Kidney (tissue), 14 donors: ENCODE measurements around the gene ZNF281. TPM values are rescaled to one million over a fixed set of nuclear protein-coding genes. Genes with fewer than 3 reads are reported as not detected.

Experiments used
- DNase-seq, 5 donors: peaks; one replicate each; pipeline ENCODE4 v3.0.0-alpha.2; 2013 to 2020
- FAIRE-seq: peaks from 2 replicates; lab custom pipeline; 2012; peaks lifted over from hg19 to GRCh38; lab: Jason Lieb, UNC
- H3K27ac ChIP-seq, 2 donors: one replicate each; pipeline ENCODE4 v1.7.0; 2013; ENCODE audit warnings: low read depth in 2 of 2, low read length in 2 of 2, inconsistent platforms in 1 of 2
- H3K27me3 ChIP-seq: one replicate; pipeline ENCODE4 v1.7.1; 2013; ENCODE audit warnings: low read length, inconsistent platforms; ENCODE audit not compliant: control insufficient read depth, insufficient read depth
- H3K36me3 ChIP-seq, 3 donors: one replicate each; pipeline versions ENCODE4 v1.7.0 to v1.7.1; 2013; ENCODE audit warnings: low read length in 3 of 3, control low read depth in 1 of 3, inconsistent platforms in 1 of 3; ENCODE audit not compliant: insufficient read depth in 3 of 3, control insufficient read depth in 2 of 3
- H3K4me1 ChIP-seq, 3 donors: one replicate each; pipeline versions ENCODE4 v1.7.0 to v1.7.1; 2013; ENCODE audit warnings: low read length in 3 of 3, inconsistent platforms in 1 of 3, low read depth in 1 of 3; ENCODE audit not compliant: control insufficient read depth in 2 of 3, insufficient read depth in 2 of 3
- H3K4me3 ChIP-seq, 3 donors: one replicate each; pipeline versions ENCODE4 v1.7.0 to v1.8.1; 2013; ENCODE audit warnings: low read length in 3 of 3, control low read depth in 1 of 3, inconsistent platforms in 1 of 3
- H3K9ac ChIP-seq, 3 donors: one replicate each; pipeline versions ENCODE4 v1.7.0 to v1.7.1; 2013; ENCODE audit warnings: low read length in 3 of 3, control low read depth in 1 of 3, inconsistent platforms in 1 of 3
- H3K9me3 ChIP-seq, 3 donors: one replicate each; pipeline versions ENCODE4 v1.7.0 to v1.7.1; 2013; ENCODE audit warnings: low read length in 3 of 3, control low read depth in 1 of 3, inconsistent platforms in 1 of 3; ENCODE audit not compliant: control insufficient read depth in 2 of 3, insufficient read depth in 1 of 3
- CTCF ChIP-seq: IDR thresholded peaks from 3 replicates; pipeline ENCODE4 v1.5.1; 2012; ENCODE audit warnings: mild to moderate bottlenecking, moderate library complexity, borderline replicate concordance; ENCODE audit not compliant: insufficient read depth; ENCODE audit errors: extremely low read depth
- intact Hi-C: fragments of 100-400 bp; cut with DNase I; formaldehyde crosslinking; loops from one replicate; pipeline ENCODE4 v1.11.1; 2022
- polyA plus RNA-seq: library from polyadenylated mRNA; stranded (reverse); fragments of 350-450 nt; fragmentation: Illumina TruSeq; extraction: RNeasy Lipid Tissue Mini Kit (QIAGEN cat#74804); gene quantifications from one replicate; pipeline ENCODE4 v1.2.3, GENCODE V29; 2014; ENCODE audit warnings: low read depth, low replicate concordance; ENCODE audit not compliant: insufficient read depth
- total RNA-seq: library from RNA; stranded (reverse); fragmentation: NEBNext Ultra II Directional; extraction: Animal tissue kit (Norgen Biotek cat#: 25700); gene quantifications from one replicate; pipeline ENCODE4 v1.2.1, GENCODE V29; 2021
- donor health status: control.
- donor health status: control.
- donor health status: control.
- donor health status: control.
- donor health status: control.
- donor health status: DM: yes; HTN: yes; CAD: no.
- donor health status: Normal renal cell carcinoma (clear cell type).

The ZNF281 gene
- total and polyA plus RNA-seq, 2 donors from 2014 or later = 4.0 to 13.1 TPM

GRCh38 chr1:200369131-200369530 is 40.7 kb downstream of the ZNF281 start:
- Histone ChIP-seq H3K27ac (no peak overlapping the region), H3K36me3 (peaks cover 0 to 2% (median 0%) of the 10 kb centered on the region in 3 donors), H3K27me3 (no peaks in the 10 kb centered on the region), H3K9ac (no peak overlapping the region), H3K4me1 (peaks cover 0 to 9% (median 2%) of the 10 kb centered on the region in 3 donors), H3K4me3 (no peak overlapping the region), H3K9me3 (no peaks in the 10 kb centered on the region)
- TF ChIP-seq CTCF = no peak
- intact Hi-C loops = no loop called here
- no peak for DNase-seq
- no peak for FAIRE-seq

GRCh38 chr1:200368556-200368955 is 41.3 kb downstream of the ZNF281 start:
- Histone ChIP-seq H3K36me3 (peaks cover 0 to 2% (median 0%) of the 10 kb centered on the region in 3 donors), H3K9me3 (no peaks in the 10 kb centered on the region), H3K4me3 (no peak overlapping the region), H3K27ac (no peak overlapping the region), H3K9ac (no peak overlapping the region), H3K4me1 (peaks cover 0 to 9% (median 2%) of the 10 kb centered on the region in 3 donors), H3K27me3 (no peaks in the 10 kb centered on the region)
- no peak for TF ChIP-seq CTCF
- DNase-seq = no peak
- intact Hi-C loops = no loop called here
- FAIRE-seq = no peak

- peaks cover 0 to 2% (median 0%) of the 10 kb centered on the region in 3 donors for H3K36me3 ChIP-seq
- FAIRE-seq (no peak), DNase-seq (no peak)
- no peaks in the 10 kb centered on the region for H3K9me3 ChIP-seq
- no peak overlapping the region for H3K4me3 ChIP-seq
- H3K4me1 ChIP-seq = peaks cover 0 to 9% (median 2%) of the 10 kb centered on the region in 3 donors
- H3K27me3 ChIP-seq = no peaks in the 10 kb centered on the region
- TF ChIP-seq CTCF = no peak
- no peak overlapping the region for H3K27ac ChIP-seq
- intact Hi-C loops = no loop called here
- no peak overlapping the region for H3K9ac ChIP-seq
Measured at GRCh38 chr1:200367841-200368534, 41.8 kb downstream of the ZNF281 start.
